ENCODE data around the gene FAM32A. TPM values are rescaled to one million over a fixed set of nuclear protein-coding genes. Genes with fewer than 3 reads are reported as not detected.

The FAM32A gene
- 44.6 TPM for total RNA-seq (2021; ENCODE audit: unreplicated experiment)
- 57.8 TPM for polyA plus RNA-seq (2012; ENCODE audit: insufficient read length)
- Bru-seq, nascent RNA, result percentile 73 among the genes with signal in this experiment
- percentile 81 among the genes with signal in this experiment for BruChase-seq, experiment 1, labeled RNA remaining after a 2-hour chase
- BruChase-seq, experiment 2, labeled RNA remaining after a 6-hour chase, result percentile 90 among the genes with signal in this experiment
- long read RNA-seq, transcript FAM32A-205 (3 exons, 1,168 nt), result minor isoform, 18 of 108 reads
- long read RNA-seq, transcript FAM32A-201 (4 exons, 1,455 nt), result major isoform, 78 of 108 reads
- long read RNA-seq, partial matches to known transcripts, result 12 of 108 reads
- long read RNA-seq, other reads (novel, unspliced or antisense), result 0 of 108 reads

DNA sequence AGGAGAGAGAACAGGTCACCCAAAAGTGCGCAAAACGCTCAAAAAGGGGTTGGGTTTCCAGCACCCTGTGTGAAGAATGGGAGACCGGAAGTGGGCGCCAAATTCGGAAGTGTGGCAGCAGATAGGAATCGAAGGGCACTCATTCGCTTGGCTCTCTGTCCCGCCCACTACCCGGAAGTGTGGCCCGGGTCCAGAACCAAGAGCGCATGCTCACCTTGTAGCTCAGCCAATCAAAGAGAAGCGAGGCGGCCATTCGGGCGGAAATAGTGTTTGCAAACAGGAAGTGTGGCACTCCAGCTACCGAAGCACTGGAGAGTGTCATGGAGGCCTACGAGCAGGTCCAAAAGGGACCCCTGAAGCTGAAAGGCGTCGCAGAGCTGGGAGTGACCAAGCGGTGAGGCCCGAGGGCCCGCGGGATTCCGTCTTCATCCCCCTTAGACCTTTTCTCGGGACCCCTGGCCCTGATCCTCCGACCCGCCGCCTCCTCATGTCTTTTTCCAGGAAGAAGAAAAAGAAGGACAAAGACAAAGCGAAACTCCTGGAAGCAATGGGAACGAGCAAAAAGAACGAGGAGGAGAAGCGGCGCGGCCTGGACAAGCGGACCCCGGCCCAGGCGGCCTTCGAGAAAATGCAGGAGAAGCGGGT lies at the start of gene FAM32A:
Gene FAM32A (plus strand): TSS at position 288 of the 645 bp plus-strand sequence. CDS start 33 bp downstream, at position 321.
- DNase-seq (ENCODE audit: low read depth, low spot score) (peak; percentile 96), ATAC-seq (peak; percentile 94)
- H3K9me3 ChIP-seq (ENCODE audit: control insufficient read depth, insufficient read depth, low read depth, low read length), result no peaks in the 10 kb centered on the region
- CTCF ChIA-PET, result interaction anchor here (0.5 to 0.9 kb wide), 2 partner anchors 122 to 311 kb away, joined by 3 read pairs; partner anchors contain the start of genes C19orf44 and CALR3
- in situ Hi-C loops (cut with HindIII; ENCODE audit: low pct_unique_long_range_greater_than_20kb, low sequenced_read_pairs), result no loop called here
- peak within 1 kb of the TSS; percentile 92 for H3K27ac ChIP-seq (ENCODE audit: low read length)
- no peaks in the 10 kb centered on the region; the same call in 1 of the 2 replicates for H3K4me1 ChIP-seq (ENCODE audit: control insufficient read depth, insufficient read depth, low read length)
- H3K27me3 ChIP-seq (ENCODE audit: control insufficient read depth, insufficient read depth, low read length), result no peaks in the 10 kb centered on the region
- H3K36me3 ChIP-seq (ENCODE audit: control insufficient read depth, insufficient read depth, low read length), result peaks cover 5% of the 10 kb centered on the region; the same call in 1 of the 2 replicates
- TF ChIP-seq TCF7L2 (IDR thresholded peaks at IDR 0.05; ENCODE audit: low read depth, low read length) (no peak), SIN3A (IDR thresholded peaks at IDR 0.05; ENCODE audit: borderline replicate concordance, insufficient read depth, low read depth, low read length) (0 out of 2 replicates have a peak, but pooled peaks have one; percentile 63), POLR2AphosphoS5 (IDR thresholded peaks at IDR 0.05; ENCODE audit: low read depth, low read length) (peak; percentile 78)
- TF ChIP-seq, protein P1, sequence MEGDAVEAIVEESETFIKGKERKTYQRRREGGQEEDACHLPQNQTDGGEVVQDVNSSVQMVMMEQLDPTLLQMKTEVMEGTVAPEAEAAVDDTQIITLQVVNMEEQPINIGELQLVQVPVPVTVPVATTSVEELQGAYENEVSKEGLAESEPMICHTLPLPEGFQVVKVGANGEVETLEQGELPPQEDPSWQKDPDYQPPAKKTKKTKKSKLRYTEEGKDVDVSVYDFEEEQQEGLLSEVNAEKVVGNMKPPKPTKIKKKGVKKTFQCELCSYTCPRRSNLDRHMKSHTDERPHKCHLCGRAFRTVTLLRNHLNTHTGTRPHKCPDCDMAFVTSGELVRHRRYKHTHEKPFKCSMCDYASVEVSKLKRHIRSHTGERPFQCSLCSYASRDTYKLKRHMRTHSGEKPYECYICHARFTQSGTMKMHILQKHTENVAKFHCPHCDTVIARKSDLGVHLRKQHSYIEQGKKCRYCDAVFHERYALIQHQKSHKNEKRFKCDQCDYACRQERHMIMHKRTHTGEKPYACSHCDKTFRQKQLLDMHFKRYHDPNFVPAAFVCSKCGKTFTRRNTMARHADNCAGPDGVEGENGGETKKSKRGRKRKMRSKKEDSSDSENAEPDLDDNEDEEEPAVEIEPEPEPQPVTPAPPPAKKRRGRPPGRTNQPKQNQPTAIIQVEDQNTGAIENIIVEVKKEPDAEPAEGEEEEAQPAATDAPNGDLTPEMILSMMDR (IDR thresholded peaks at IDR 0.05), result no peak
- TF ChIP-seq, protein P2, sequence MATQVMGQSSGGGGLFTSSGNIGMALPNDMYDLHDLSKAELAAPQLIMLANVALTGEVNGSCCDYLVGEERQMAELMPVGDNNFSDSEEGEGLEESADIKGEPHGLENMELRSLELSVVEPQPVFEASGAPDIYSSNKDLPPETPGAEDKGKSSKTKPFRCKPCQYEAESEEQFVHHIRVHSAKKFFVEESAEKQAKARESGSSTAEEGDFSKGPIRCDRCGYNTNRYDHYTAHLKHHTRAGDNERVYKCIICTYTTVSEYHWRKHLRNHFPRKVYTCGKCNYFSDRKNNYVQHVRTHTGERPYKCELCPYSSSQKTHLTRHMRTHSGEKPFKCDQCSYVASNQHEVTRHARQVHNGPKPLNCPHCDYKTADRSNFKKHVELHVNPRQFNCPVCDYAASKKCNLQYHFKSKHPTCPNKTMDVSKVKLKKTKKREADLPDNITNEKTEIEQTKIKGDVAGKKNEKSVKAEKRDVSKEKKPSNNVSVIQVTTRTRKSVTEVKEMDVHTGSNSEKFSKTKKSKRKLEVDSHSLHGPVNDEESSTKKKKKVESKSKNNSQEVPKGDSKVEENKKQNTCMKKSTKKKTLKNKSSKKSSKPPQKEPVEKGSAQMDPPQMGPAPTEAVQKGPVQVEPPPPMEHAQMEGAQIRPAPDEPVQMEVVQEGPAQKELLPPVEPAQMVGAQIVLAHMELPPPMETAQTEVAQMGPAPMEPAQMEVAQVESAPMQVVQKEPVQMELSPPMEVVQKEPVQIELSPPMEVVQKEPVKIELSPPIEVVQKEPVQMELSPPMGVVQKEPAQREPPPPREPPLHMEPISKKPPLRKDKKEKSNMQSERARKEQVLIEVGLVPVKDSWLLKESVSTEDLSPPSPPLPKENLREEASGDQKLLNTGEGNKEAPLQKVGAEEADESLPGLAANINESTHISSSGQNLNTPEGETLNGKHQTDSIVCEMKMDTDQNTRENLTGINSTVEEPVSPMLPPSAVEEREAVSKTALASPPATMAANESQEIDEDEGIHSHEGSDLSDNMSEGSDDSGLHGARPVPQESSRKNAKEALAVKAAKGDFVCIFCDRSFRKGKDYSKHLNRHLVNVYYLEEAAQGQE (IDR thresholded peaks at IDR 0.05; ENCODE audit: insufficient read depth in 1 of 2, low read depth in 2 of 2, low read length in 1 of 2), result no peak
- BruUV-seq (replicated peaks), result no TSS peak
- intact Hi-C loops (cut with micrococcal nuclease; ENCODE audit: unreplicated experiment), result no loop called here
- POLR2A ChIA-PET, result interaction anchor here (0.6 to 1.1 kb wide), 2 partner anchors 109 to 159 kb away, joined by 3 to 5 read pairs; partner anchors contain the start of gene TPM4
- H3K4me3 ChIP-seq (ENCODE audit: low read depth in 2 of 2, low read length in 2 of 2), result peak within 1 kb of the TSS; percentile 73 to 97

DNA sequence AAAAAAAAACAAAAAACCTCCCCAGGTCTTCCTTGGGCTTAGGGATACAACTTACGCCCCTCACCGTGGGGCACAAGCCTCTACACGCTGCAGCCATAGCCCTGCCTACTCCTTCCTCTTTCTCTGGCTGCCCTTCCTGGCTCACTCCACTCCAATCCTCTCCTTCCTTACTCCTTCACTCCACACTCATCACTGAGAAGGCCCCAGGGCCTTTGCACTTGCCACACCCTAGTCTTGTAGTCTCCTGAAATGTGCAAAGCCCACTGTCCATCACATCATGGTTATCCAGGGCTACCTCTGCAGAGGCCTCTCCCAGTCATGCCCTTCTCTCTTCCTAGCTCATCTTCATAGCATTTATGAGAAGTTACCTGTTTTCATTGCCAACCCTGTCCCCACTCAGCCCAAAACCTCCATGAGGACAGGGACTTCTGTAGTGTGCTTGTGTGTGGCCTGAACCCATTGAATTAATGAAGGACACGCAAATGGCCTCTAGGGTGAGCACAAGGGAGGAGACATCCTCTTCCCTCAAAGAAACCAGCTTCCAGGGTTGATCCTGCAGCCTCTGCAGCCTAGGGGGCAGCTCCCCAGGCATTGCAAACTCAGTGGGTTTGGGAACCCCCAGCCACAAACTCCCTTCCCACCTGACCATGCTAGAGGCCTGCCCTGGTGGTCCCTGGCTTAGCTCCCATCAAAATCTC lies 49.6 kb upstream of the FAM32A start:
- H3K36me3 ChIP-seq (ENCODE audit: control insufficient read depth, insufficient read depth, low read length), result no peaks in the 10 kb centered on the region
- no peaks in the 10 kb centered on the region for H3K9me3 ChIP-seq (ENCODE audit: control insufficient read depth, insufficient read depth, low read depth, low read length)
- no TSS peak for BruUV-seq (replicated peaks)
- H3K27ac ChIP-seq (ENCODE audit: low read length), result no peak overlapping the region
- TF ChIP-seq SIN3A (IDR thresholded peaks at IDR 0.05; ENCODE audit: borderline replicate concordance, insufficient read depth, low read depth, low read length) (no peak), POLR2AphosphoS5 (IDR thresholded peaks at IDR 0.05; ENCODE audit: low read depth, low read length) (no peak), TCF7L2 (IDR thresholded peaks at IDR 0.05; ENCODE audit: low read depth, low read length) (no peak)
- TF ChIP-seq, protein P2 (IDR thresholded peaks at IDR 0.05; ENCODE audit: insufficient read depth in 1 of 2, low read depth in 2 of 2, low read length in 1 of 2), result no peak
- TF ChIP-seq, protein P1 (IDR thresholded peaks at IDR 0.05), result no peak
- in situ Hi-C loops (cut with HindIII; ENCODE audit: low pct_unique_long_range_greater_than_20kb, low sequenced_read_pairs) (no loop called here), intact Hi-C loops (cut with micrococcal nuclease; ENCODE audit: unreplicated experiment) (no loop called here)
- POLR2A ChIA-PET, result no interaction called here
- ATAC-seq (no peak), DNase-seq (ENCODE audit: low read depth, low spot score) (no peak)
- no peaks in the 10 kb centered on the region for H3K27me3 ChIP-seq (ENCODE audit: control insufficient read depth, insufficient read depth, low read length)
- no peak overlapping the region for H3K4me3 ChIP-seq (ENCODE audit: low read depth in 2 of 2, low read length in 2 of 2)
- CTCF ChIA-PET, result no interaction called here
- H3K4me1 ChIP-seq (ENCODE audit: control insufficient read depth, insufficient read depth, low read length), result no peaks in the 10 kb centered on the region
